GM12878 (cell line): ENCODE results near the gene NOTCH1. TPM values are rescaled to one million over a fixed set of nuclear protein-coding genes. Genes with fewer than 3 reads are reported as not detected.

Source experiments
- ATAC-seq: fragments of 200-7000 bp; cut with Tn5 transposase; 3 replicates; pipeline ENCODE4 v1.9.1; 2020; ENCODE audit warnings: mild to moderate bottlenecking, moderate library complexity
- BruUV-seq: library from RNA; stranded (reverse); fragments of 400-500 nt; replicated peaks from 2 replicates; lab custom pipeline; 2021; lab: Mats Ljungman, UMichigan
- CTCF ChIA-PET: fragments of 300-600 bp; sonication (Branson Sonifier 250); formaldehyde crosslinking; extraction: SDS; loops from one replicate; lab custom pipeline; 2021; ENCODE audit warnings: inconsistent platforms; lab: Yijun Ruan, JAX
- POLR2A ChIA-PET: fragments of 350-600 bp; formaldehyde crosslinking; extraction: SDS; loops from one replicate; lab custom pipeline; 2021; ENCODE audit warnings: inconsistent platforms; lab: Charles Lee
- RAD21 ChIA-PET: fragments of 300-600 bp; sonication (Branson Sonifier 250); formaldehyde crosslinking; loops from one replicate; lab custom pipeline; 2023; ENCODE audit warnings: antibody characterized with exemption; ENCODE audit not compliant: unreplicated experiment; lab: Charles Lee
- SMC1A ChIA-PET: fragments of 300-600 bp; sonication (Branson Sonifier 250); formaldehyde crosslinking; loops from one replicate; lab custom pipeline; 2023; ENCODE audit not compliant: unreplicated experiment, uncharacterized antibody; lab: Charles Lee
- DNase-seq: peaks from one replicate; pipeline ENCODE4 v3.0.0-alpha.2; 2011; ENCODE audit warnings: low read depth, low spot score
- FAIRE-seq: peaks from 3 replicates; lab custom pipeline; 2011; peaks lifted over from hg19 to GRCh38; lab: Jason Lieb, UNC
- H2AFZ ChIP-seq: 2 replicates; pipeline ENCODE4 v1.6.0; 2011; ENCODE audit warnings: low read depth, low read length, control low read depth; ENCODE audit not compliant: control insufficient read depth
- H3K27ac ChIP-seq: 2 replicates; pipeline ENCODE4 v1.5.1; 2011; ENCODE audit warnings: control low read depth; ENCODE audit not compliant: control insufficient read depth, insufficient read depth
- H3K27me3 ChIP-seq, 2 experiments: replicated peaks in 1 of 2; 2 replicates each; pipeline versions ENCODE4 v1.6.0 to v1.6.1; 2011; ENCODE audit warnings: low read length in 1 of 2; ENCODE audit not compliant: control insufficient read depth in 2 of 2, insufficient read depth in 2 of 2
- H3K36me3 ChIP-seq, 2 experiments: 2 replicates each; pipeline ENCODE4 v1.5.1; 2011; ENCODE audit warnings: low read length in 1 of 2; ENCODE audit not compliant: control insufficient read depth in 2 of 2, insufficient read depth in 2 of 2
- H3K4me1 ChIP-seq: 2 replicates; pipeline ENCODE4 v1.6.1; 2011; ENCODE audit warnings: mild to moderate bottlenecking, low read length, moderate library complexity, mixed read lengths; ENCODE audit not compliant: control insufficient read depth, insufficient read depth
- H3K4me2 ChIP-seq: 2 replicates; pipeline ENCODE4 v1.6.0; 2011; ENCODE audit warnings: control low read depth; ENCODE audit not compliant: control insufficient read depth, insufficient read depth
- H3K4me3 ChIP-seq: fragments of 200-600 bp; sonication (generic); 2 replicates; pipeline ENCODE4 v1.5.1; 2016
- H3K79me2 ChIP-seq: 2 replicates; pipeline ENCODE4 v1.6.0; 2011; ENCODE audit warnings: low read length; ENCODE audit not compliant: control insufficient read depth, insufficient read depth
- H3K9ac ChIP-seq: 2 replicates; pipeline ENCODE4 v1.8.0; 2011; ENCODE audit warnings: low read length, control low read depth, mixed read lengths; ENCODE audit not compliant: control insufficient read depth, insufficient read depth
- H3K9me3 ChIP-seq: replicated peaks from 3 replicates; pipeline ENCODE4 v1.5.1; 2011; ENCODE audit warnings: mild to moderate bottlenecking, low read length; ENCODE audit not compliant: control insufficient read depth, insufficient read depth
- H4K20me1 ChIP-seq: 2 replicates; pipeline ENCODE4 v1.6.0; 2011; ENCODE audit not compliant: control insufficient read depth, insufficient read depth
- CHD4 ChIP-seq: fragments of 200-600 bp; sonication (generic); IDR thresholded peaks from 2 replicates; pipeline ENCODE4 v1.6.1; 2016; ENCODE audit warnings: mild to moderate bottlenecking
- EED ChIP-seq: sonication (generic); IDR thresholded peaks from 2 replicates; pipeline ENCODE4 v1.6.1; 2016; ENCODE audit warnings: antibody characterized with exemption, low read depth
- ELK1 ChIP-seq: IDR thresholded peaks from 2 replicates; pipeline ENCODE4 v1.6.1; 2012; ENCODE audit warnings: low read depth, low read length, improper control_type of control experiment
- IRF3 ChIP-seq: fragments of 450-650 bp; IDR thresholded peaks from 2 replicates; pipeline ENCODE4 v1.6.1; 2014; ENCODE audit warnings: mild to moderate bottlenecking
- MEF2B ChIP-seq: fragments of 450-650 bp; IDR thresholded peaks from 2 replicates; pipeline ENCODE4 v1.6.1; 2018; ENCODE audit warnings: mild to moderate bottlenecking, moderate library complexity; ENCODE audit not compliant: partially characterized antibody, poor library complexity, severe bottlenecking
- SMARCA5 ChIP-seq: fragments of 450-650 bp; IDR thresholded peaks from 2 replicates; pipeline ENCODE4 v1.6.1; 2017; ENCODE audit warnings: mild to moderate bottlenecking
- USF1 ChIP-seq: IDR thresholded peaks from 2 replicates; pipeline ENCODE4 v1.6.1; 2011; ENCODE audit warnings: borderline replicate concordance, low read depth, mild to moderate bottlenecking, moderate library complexity, mixed read lengths, low read length; ENCODE audit not compliant: insufficient read depth; ENCODE audit errors: extremely low read length
- WGBS: methylation state at CpG from one replicate; pipeline ENCODE4 v1.1.6; 2016; ENCODE audit warnings: low lambda C conversion rate; ENCODE audit not compliant: insufficient replicate concordance, insufficient coverage; ENCODE audit errors: missing lambda C conversion rate; 5-methylcytosine and 5-hydroxymethylcytosine counted together
- in situ Hi-C: fragments of 300-500 bp; cut with MboI; formaldehyde crosslinking; loops from 9 replicates; pipeline ENCODE4 v1.14.3; 2018; ENCODE audit warnings: mixed read lengths
- intact Hi-C: fragments of 100-400 bp; cut with micrococcal nuclease; formaldehyde crosslinking; loops from one replicate; pipeline ENCODE4 v1.14.2; 2022; ENCODE audit not compliant: unreplicated experiment
- polyA plus RNA-seq, 11 experiments: library from polyadenylated mRNA; depleted of rRNA in 4 of 11; unstranded in 6 of 11; stranded (reverse) in 5 of 11; fragments of >200 nt; fragmentation: Nextera tagmentation in 4 of 11; fragmentation: Illumina TruSeq in 1 of 11; extraction: Ambion mirVana in 4 of 11; extraction: Trizol in 1 of 11; gene quantifications; 1 replicate in 1 of 11; 2 replicates in 10 of 11; pipeline versions ENCODE4 v1.2.1 to v1.2.3, GENCODE V29; 2011 to 2016; ENCODE audit warnings: inconsistent platforms in 2 of 11, missing spikeins in 2 of 11, low read depth in 1 of 11
- total RNA-seq, 4 experiments: library from RNA; depleted of rRNA in 3 of 4; stranded (reverse); fragments of >200 nt in 3 of 4; fragmentation: Illumina TruSeq in 1 of 4; extraction: Trizol in 1 of 4; gene quantifications; 2 replicates each; pipeline versions ENCODE4 v1.2.1 to v1.2.3, GENCODE V29; 2013 to 2021

NOTCH1 gene
- total and polyA plus RNA-seq, 10 of the 15 experiments (the other 5 are each of a cell fraction or from before 2014, with no cell fraction given), result 0.02 to 40.0 (median 3.7) TPM

- FAIRE-seq (no peak), ATAC-seq (no peak), DNase-seq (no peak)
- no peak overlapping the region for H3K4me2 ChIP-seq
- ChIA-PET CTCF (interaction anchor here (0.7 to 3.6 kb wide), 3 partner anchors 8 to 89 kb away, joined by 3 to 27 read pairs (median 4); no protein-coding TSS in a partner anchor), SMC1A (interaction anchor here (1.1 to 3.5 kb wide), 2 partner anchors 22 to 78 kb away, joined by 3 to 24 read pairs; no protein-coding TSS in a partner anchor), POLR2A (interaction anchor here (0.6 kb wide), 1 partner anchor 13 kb away, joined by 3 read pairs; no protein-coding TSS in a partner anchor), RAD21 (interaction anchor here (0.7 to 3.0 kb wide), 3 partner anchors 23 to 84 kb away, joined by 3 to 18 read pairs (median 3); no protein-coding TSS in a partner anchor)
- no peaks in the 10 kb centered on the region for H3K9me3 ChIP-seq
- H3K27ac ChIP-seq, result no peak overlapping the region
- no peak overlapping the region for H3K4me3 ChIP-seq
- 82% methylated on average over 9 of the region's 9 CpGs for WGBS
- intact Hi-C loops, result no loop called here
- H3K27me3 ChIP-seq, result no peaks in the 10 kb centered on the region
- no peak overlapping the region for H2AFZ ChIP-seq
- in situ Hi-C loops, result no loop called here
- TF ChIP-seq USF1 (no peak), CHD4 (no peak), MEF2B (no peak), ELK1 (no peak), IRF3 (no peak), EED (no peak), SMARCA5 (no peak)
- H3K9ac ChIP-seq, result no peak overlapping the region
- H3K4me1 ChIP-seq, result peaks cover 53% of the 10 kb centered on the region
- H3K36me3 ChIP-seq, result peaks cover 0 to 9% of the 10 kb centered on the region in 2 experiments; a peak in 2 of 4 replicates
- H3K79me2 ChIP-seq, result peaks cover 51% of the 10 kb centered on the region
- H4K20me1 ChIP-seq, result peaks cover 4% of the 10 kb centered on the region
- BruUV-seq, result no TSS peak
These were observed 4.7 kb downstream of the NOTCH1 start for GRCh38 chr9:136541179-136541578.
